Nephron (organoid): ENCODE data around the gene NFATC1.
A peak's percentile ranks its signal among the peaks of the same experiment; 100 is the strongest.

Experiments used
- H3K27ac Mint-ChIP-seq, 3 experiments: 2 replicates each; pipeline ENCODE4 v1.8.0; 2020; ENCODE audit warnings: mixed read lengths in 3 of 3, mild to moderate bottlenecking in 2 of 3, moderate library complexity in 1 of 3
- H3K27me3 Mint-ChIP-seq: 2 replicates; pipeline ENCODE4 v1.8.0; 2021; ENCODE audit warnings: low read depth, mild to moderate bottlenecking, moderate library complexity, mixed read lengths
- H3K36me3 Mint-ChIP-seq: 2 replicates; pipeline ENCODE4 v1.8.0; 2020; ENCODE audit warnings: low read depth, mixed read lengths
- H3K4me1 Mint-ChIP-seq: 2 replicates; pipeline ENCODE4 v1.8.0; 2020; ENCODE audit warnings: mixed read lengths
- H3K4me3 Mint-ChIP-seq, 3 experiments: 2 replicates each; pipeline ENCODE4 v1.8.0; 2020; ENCODE audit warnings: mild to moderate bottlenecking in 3 of 3, mixed read lengths in 3 of 3, moderate library complexity in 2 of 3
- H3K9me3 Mint-ChIP-seq: 2 replicates; pipeline ENCODE4 v1.8.0; 2020; ENCODE audit warnings: mixed read lengths
- CTCF ChIP-seq, 3 experiments: fragments of 200-600 bp; sonication (generic); IDR thresholded peaks; one replicate each; pipeline ENCODE4 v1.5.0; 2021; ENCODE audit warnings: antibody characterized with exemption in 3 of 3; ENCODE audit not compliant: unreplicated experiment in 3 of 3

The NFATC1 gene

GRCh38 chr18:79468119-79468789 is 72.5 kb downstream of the NFATC1 start:
- Mint-ChIP-seq H3K36me3 (peaks cover 10% of the 10 kb centered on the region), H3K9me3 (no peaks in the 10 kb centered on the region), H3K27ac (peak overlapping the region in 2 of 3 experiments; percentile 61 to 62), H3K27me3 (peaks cover 8% of the 10 kb centered on the region), H3K4me3 (no peak overlapping the region), H3K4me1 (peaks cover 55% of the 10 kb centered on the region)
- no peak for TF ChIP-seq CTCF (IDR thresholded peaks at IDR 0.05; ENCODE audit: unreplicated experiment in 3 of 3)

DNA sequence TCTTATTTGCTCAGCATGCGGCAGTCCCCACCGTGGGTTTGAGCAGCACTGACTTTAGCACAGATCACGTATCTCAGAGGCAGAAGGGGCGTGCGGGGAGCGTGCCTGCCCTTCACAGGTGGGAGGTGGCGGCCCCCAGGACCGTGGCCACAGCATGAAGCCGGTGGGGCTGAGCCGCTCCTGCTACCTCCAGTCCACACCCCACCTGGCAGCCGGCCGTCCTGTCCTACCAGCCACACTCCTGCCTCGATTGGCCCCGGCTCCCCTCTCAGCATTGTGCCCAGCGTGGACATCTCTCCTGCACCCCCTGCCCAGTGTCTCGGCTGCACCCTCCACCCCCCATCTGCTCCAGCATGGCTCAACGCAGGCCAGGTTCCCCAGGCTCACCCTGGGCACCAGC is 73.6 kb downstream of the NFATC1 start:
- Mint-ChIP-seq H3K9me3 (no peaks in the 10 kb centered on the region), H3K4me3 (no peak overlapping the region)
- TF ChIP-seq CTCF (IDR thresholded peaks at IDR 0.05; ENCODE audit: unreplicated experiment in 3 of 3), result no peak

GRCh38 chr18:79469751-79470505 is 74.2 kb downstream of the NFATC1 start:
- no peak for TF ChIP-seq CTCF (IDR thresholded peaks at IDR 0.05; ENCODE audit: unreplicated experiment in 3 of 3)
- peaks cover 10% of the 10 kb centered on the region for H3K36me3 Mint-ChIP-seq
- peaks cover 8% of the 10 kb centered on the region for H3K27me3 Mint-ChIP-seq
- H3K9me3 Mint-ChIP-seq, result no peaks in the 10 kb centered on the region
- H3K4me3 Mint-ChIP-seq, result peak overlapping the region in 2 of 3 experiments; percentile 38 to 55
- H3K4me1 Mint-ChIP-seq, result peaks cover 53% of the 10 kb centered on the region
- peak overlapping the region in 2 of 3 experiments; percentile 77 to 79 for H3K27ac Mint-ChIP-seq

More for the DNA sequence above, 73.6 kb downstream of the NFATC1 start:
- peaks cover 10% of the 10 kb centered on the region for H3K36me3 Mint-ChIP-seq
- H3K27me3 Mint-ChIP-seq, result peaks cover 8% of the 10 kb centered on the region
- H3K4me1 Mint-ChIP-seq, result peaks cover 55% of the 10 kb centered on the region
- H3K27ac Mint-ChIP-seq, result peak overlapping the region in 1 of 3 experiments; percentile 77

GRCh38 chr18:79470547-79470946 is 74.8 kb downstream of the NFATC1 start:
- H3K9me3 Mint-ChIP-seq, result no peaks in the 10 kb centered on the region
- peaks cover 3% of the 10 kb centered on the region for H3K27me3 Mint-ChIP-seq

DNA sequence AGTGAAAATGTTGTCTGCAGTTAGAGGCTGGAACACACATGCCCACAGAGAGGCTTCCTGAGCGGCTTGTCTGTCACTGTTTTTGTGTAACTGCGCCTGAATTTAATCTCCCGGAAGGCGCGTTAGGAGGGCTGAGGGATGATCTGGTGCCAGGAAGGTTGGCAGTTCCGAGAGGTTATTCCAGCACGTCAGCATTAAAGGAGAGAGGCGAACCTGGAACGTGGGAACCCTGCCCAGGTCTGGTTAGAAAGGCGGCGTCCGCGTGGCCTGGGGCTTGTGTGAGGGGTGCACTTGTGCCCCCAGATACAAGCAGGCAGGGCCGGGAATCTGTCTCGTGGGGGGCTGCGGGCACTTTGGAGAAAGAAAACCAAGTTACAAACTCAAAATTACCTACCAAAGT is 75.3 kb downstream of the NFATC1 start:
- Mint-ChIP-seq H3K27me3 (peaks cover 3% of the 10 kb centered on the region), H3K4me3 (no peak overlapping the region), H3K27ac (peak overlapping the region in 1 of 3 experiments; percentile 57), H3K36me3 (peaks cover 10% of the 10 kb centered on the region), H3K9me3 (no peaks in the 10 kb centered on the region), H3K4me1 (peaks cover 42% of the 10 kb centered on the region)
- no peak for TF ChIP-seq CTCF (IDR thresholded peaks at IDR 0.05; ENCODE audit: unreplicated experiment in 3 of 3)

More at GRCh38 chr18:79470547-79470946, 74.8 kb downstream of the NFATC1 start:
- peaks cover 47% of the 10 kb centered on the region for H3K4me1 Mint-ChIP-seq
- no peak for TF ChIP-seq CTCF (IDR thresholded peaks at IDR 0.05; ENCODE audit: unreplicated experiment in 3 of 3)
- H3K27ac Mint-ChIP-seq, result peak overlapping the region in 1 of 3 experiments; percentile 77
- peaks cover 10% of the 10 kb centered on the region for H3K36me3 Mint-ChIP-seq
- H3K4me3 Mint-ChIP-seq, result no peak overlapping the region
